ENCODE measurements around the gene AP1M2. TPM values are rescaled to one million over a fixed set of nuclear protein-coding genes. Genes with fewer than 3 reads are reported as not detected.

AP1M2 gene
- total RNA-seq, 3 donors from 2014 or later: 34.1 to 49.9 TPM; not detected in 1

DNA sequence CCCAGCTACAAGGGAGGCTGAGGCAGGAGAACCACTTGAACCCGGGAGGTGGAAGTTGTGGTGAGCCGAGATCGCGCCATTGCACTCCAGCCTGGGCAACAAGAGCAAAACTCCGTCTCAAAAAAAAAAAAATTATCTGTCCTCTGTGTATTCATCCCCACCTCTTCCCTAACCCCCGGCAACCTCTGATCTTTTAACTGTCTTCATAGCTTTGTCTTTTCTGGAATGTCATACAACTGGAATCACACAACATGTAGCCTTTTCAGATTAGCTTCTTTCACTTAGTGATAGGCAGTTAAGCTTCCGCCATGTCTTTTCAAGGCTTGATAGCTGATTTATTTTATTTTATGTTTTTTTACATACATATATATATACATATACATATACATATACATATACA lies 61.5 kb downstream of the AP1M2 start:
- intact Hi-C loops (cut with DNase I; ENCODE audit: low total_unique reads): loop anchor here (5.0 kb wide), 1 partner anchor 458 kb away; no protein-coding TSS in a partner anchor
- Histone ChIP-seq H3K36me3 (no peaks in the 10 kb centered on the region), H3K27me3 (no peaks in the 10 kb centered on the region), H3K4me1 (no peaks in the 10 kb centered on the region), H3K27ac (no peak overlapping the region), H3K9me3 (no peaks in the 10 kb centered on the region), H3K4me3 (no peak overlapping the region)
- TF ChIP-seq POLR2A (IDR thresholded peaks at IDR 0.05) (no peak), POLR2AphosphoS5 (IDR thresholded peaks at IDR 0.05) (no peak)
- TF ChIP-seq, protein P1, sequence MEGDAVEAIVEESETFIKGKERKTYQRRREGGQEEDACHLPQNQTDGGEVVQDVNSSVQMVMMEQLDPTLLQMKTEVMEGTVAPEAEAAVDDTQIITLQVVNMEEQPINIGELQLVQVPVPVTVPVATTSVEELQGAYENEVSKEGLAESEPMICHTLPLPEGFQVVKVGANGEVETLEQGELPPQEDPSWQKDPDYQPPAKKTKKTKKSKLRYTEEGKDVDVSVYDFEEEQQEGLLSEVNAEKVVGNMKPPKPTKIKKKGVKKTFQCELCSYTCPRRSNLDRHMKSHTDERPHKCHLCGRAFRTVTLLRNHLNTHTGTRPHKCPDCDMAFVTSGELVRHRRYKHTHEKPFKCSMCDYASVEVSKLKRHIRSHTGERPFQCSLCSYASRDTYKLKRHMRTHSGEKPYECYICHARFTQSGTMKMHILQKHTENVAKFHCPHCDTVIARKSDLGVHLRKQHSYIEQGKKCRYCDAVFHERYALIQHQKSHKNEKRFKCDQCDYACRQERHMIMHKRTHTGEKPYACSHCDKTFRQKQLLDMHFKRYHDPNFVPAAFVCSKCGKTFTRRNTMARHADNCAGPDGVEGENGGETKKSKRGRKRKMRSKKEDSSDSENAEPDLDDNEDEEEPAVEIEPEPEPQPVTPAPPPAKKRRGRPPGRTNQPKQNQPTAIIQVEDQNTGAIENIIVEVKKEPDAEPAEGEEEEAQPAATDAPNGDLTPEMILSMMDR (IDR thresholded peaks at IDR 0.05): no peak
- no peak for DNase-seq (ENCODE audit: low spot score in 2 of 2)

DNA sequence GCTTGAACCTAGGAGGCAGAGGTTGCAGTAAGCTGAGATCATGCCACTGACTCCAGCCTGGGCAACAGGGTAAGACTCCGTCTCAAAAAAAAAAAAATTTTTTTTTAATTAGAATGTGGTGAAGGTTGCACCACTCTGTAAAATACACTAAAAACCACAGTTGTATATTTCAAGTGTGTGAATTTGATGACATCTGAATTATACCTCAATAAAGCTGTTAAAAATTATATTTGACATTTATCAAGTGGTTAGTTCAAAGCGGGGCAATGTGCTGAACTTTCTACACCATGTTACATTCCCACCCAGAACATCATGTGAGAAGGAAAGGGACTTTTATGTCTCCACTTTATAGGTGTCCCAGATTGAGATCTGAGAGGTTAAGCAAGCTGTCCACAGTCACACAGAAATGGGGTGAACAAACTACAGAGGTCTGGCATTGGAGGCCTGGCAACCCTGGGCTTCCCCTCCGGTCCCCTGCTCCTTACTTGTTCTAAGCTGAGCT lies 63.9 kb downstream of the AP1M2 start:
- DNase-seq (ENCODE audit: low spot score in 2 of 2): no peak
- no peaks in the 10 kb centered on the region for H3K36me3 ChIP-seq
- H3K4me1 ChIP-seq: no peaks in the 10 kb centered on the region
- no peak for TF ChIP-seq POLR2A (IDR thresholded peaks at IDR 0.05)
- no peak for TF ChIP-seq POLR2AphosphoS5 (IDR thresholded peaks at IDR 0.05)
- TF ChIP-seq, protein P1 (IDR thresholded peaks at IDR 0.05): no peak
- H3K9me3 ChIP-seq: no peaks in the 10 kb centered on the region
- H3K27ac ChIP-seq: no peak overlapping the region
- H3K27me3 ChIP-seq: no peaks in the 10 kb centered on the region
- H3K4me3 ChIP-seq: no peak overlapping the region
- intact Hi-C loops (cut with DNase I; ENCODE audit: low total_unique reads): no loop called here

Other genes starting within 250 kb of the AP1M2 start
- 10 to 100 TPM in 1 of 3 donors, 1 to 10 TPM in 2; 5.9 to 10.1 (median 7.9) TPM for gene ICAM3, start 247.7 kb downstream of the AP1M2 start, total RNA-seq
- gene TYK2, start 206.7 kb downstream of the AP1M2 start, total RNA-seq: 100 to 1,000 TPM in 2 of 3 donors, 10 to 100 TPM in 1; 61.6 to 109 (median 104) TPM
- gene CDC37, start 183.8 kb downstream of the AP1M2 start, total RNA-seq: 100 to 1,000 TPM; 141 to 213 (median 172) TPM
- 10 to 100 TPM in 2 of 3 donors, 1 to 10 TPM in 1; 5.6 to 20.3 (median 12.1) TPM for gene PDE4A, start 166.8 kb downstream of the AP1M2 start, total RNA-seq
- 10 to 100 TPM; 52.8 to 53.6 (median 53.6) TPM for gene KEAP1, start 84.0 kb downstream of the AP1M2 start, total RNA-seq
- 1 to 10 TPM in 1 of 3 donors, under 1 TPM in 2; 0.16 to 1.2 (median 0.66) TPM for gene S1PR5, start 69.9 kb downstream of the AP1M2 start, total RNA-seq
- gene ATG4D, start 43.4 kb downstream of the AP1M2 start, total RNA-seq: 10 to 100 TPM; 13.1 to 18.0 (median 16.1) TPM
- gene KRI1, start 21.3 kb downstream of the AP1M2 start, total RNA-seq: 10 to 100 TPM; 16.4 to 23.6 (median 17.6) TPM
- gene CDKN2D, start 18.3 kb downstream of the AP1M2 start, total RNA-seq: 1 to 10 TPM; 5.3 to 9.4 (median 8.8) TPM
- gene SLC44A2, start 38.2 kb upstream of the AP1M2 start, total RNA-seq: 10 to 100 TPM; 63.0 to 92.5 (median 67.5) TPM
- 100 to 1,000 TPM in 2 of 3 donors, 10 to 100 TPM in 1; 80.2 to 166 (median 115) TPM for gene ILF3, start 67.0 kb upstream of the AP1M2 start, total RNA-seq
- gene QTRT1, start 114.1 kb upstream of the AP1M2 start, total RNA-seq: 10 to 100 TPM; 29.0 to 47.5 (median 31.2) TPM
- 10 to 100 TPM; 83.1 to 98.6 (median 84.5) TPM for gene DNM2, start 130.8 kb upstream of the AP1M2 start, total RNA-seq
- 10 to 100 TPM; 27.2 to 51.2 (median 42.4) TPM for gene TMED1, start 248.9 kb upstream of the AP1M2 start, total RNA-seq